Measurements from ENCODE around the gene ELOB.

The ELOB gene

GRCh38 chr16:2816751-2817339, 39.8 kb upstream of the ELOB start, which contains the start of gene PRSS21:
Gene PRSS21 (plus strand): TSS chr16:2817237. CDS start chr16:2817269, 32 bp downstream.
- peak; percentile 30; the same call in 1 of the 2 replicates for TF ChIP-seq CTCF (IDR thresholded peaks at IDR 0.05; ENCODE audit: low read length)
- no peak for TF ChIP-seq EZH2 (IDR thresholded peaks at IDR 0.05; ENCODE audit: borderline replicate concordance, low read length)
- Histone ChIP-seq H3K4me2 (ENCODE audit: low read length) (no peak within 1 kb of the TSS), H3F3A (ENCODE audit: insufficient read depth, low read length) (no peaks in the 10 kb centered on the region), H4K20me1 (ENCODE audit: insufficient read depth, low read length) (no peaks in the 10 kb centered on the region), H3K36me3 (ENCODE audit: insufficient read depth, low read length) (no peaks in the 10 kb centered on the region), H3K27ac (ENCODE audit: low read depth, low read length, poor library complexity, severe bottlenecking) (no peak within 1 kb of the TSS), H3K9me3 (ENCODE audit: low read length) (no peaks in the 10 kb centered on the region), H3K4me3 (ENCODE audit: low read depth, low read length, poor library complexity, severe bottlenecking) (no peak within 1 kb of the TSS), H3K27me3 (ENCODE audit: insufficient read depth, low read length) (peaks cover 6% of the 10 kb centered on the region; the same call in 1 of the 2 replicates), H2AFZ (ENCODE audit: low read length) (no peak within 1 kb of the TSS), H3K9me2 (ENCODE audit: low read depth, low read length) (no peaks in the 10 kb centered on the region), H3K9ac (ENCODE audit: low read length) (no peak within 1 kb of the TSS), H3K4me1 (ENCODE audit: insufficient read depth, low read length, severe bottlenecking) (no peaks in the 10 kb centered on the region), H3K79me2 (ENCODE audit: insufficient read depth, low read length) (no peaks in the 10 kb centered on the region)

GRCh38 chr16:2815299-2815771, 38.3 kb upstream of the ELOB start:
- TF ChIP-seq CTCF (IDR thresholded peaks at IDR 0.05; ENCODE audit: low read length) (no peak), EZH2 (IDR thresholded peaks at IDR 0.05; ENCODE audit: borderline replicate concordance, low read length) (no peak)
- Histone ChIP-seq H3K9me3 (ENCODE audit: low read length) (no peaks in the 10 kb centered on the region), H3K27ac (ENCODE audit: low read depth, low read length, poor library complexity, severe bottlenecking) (no peak overlapping the region), H3K27me3 (ENCODE audit: insufficient read depth, low read length) (0 out of 2 replicates have a peak, but pooled peaks cover 4% of the 10 kb centered on the region), H3F3A (ENCODE audit: insufficient read depth, low read length) (no peaks in the 10 kb centered on the region), H3K36me3 (ENCODE audit: insufficient read depth, low read length) (no peaks in the 10 kb centered on the region), H3K9me2 (ENCODE audit: low read depth, low read length) (no peaks in the 10 kb centered on the region), H4K20me1 (ENCODE audit: insufficient read depth, low read length) (no peaks in the 10 kb centered on the region), H3K79me2 (ENCODE audit: insufficient read depth, low read length) (no peaks in the 10 kb centered on the region), H3K4me3 (ENCODE audit: low read depth, low read length, poor library complexity, severe bottlenecking) (no peak overlapping the region), H2AFZ (ENCODE audit: low read length) (no peak overlapping the region), H3K9ac (ENCODE audit: low read length) (no peak overlapping the region), H3K4me2 (ENCODE audit: low read length) (no peak overlapping the region), H3K4me1 (ENCODE audit: insufficient read depth, low read length, severe bottlenecking) (no peaks in the 10 kb centered on the region)

GRCh38 chr16:2814551-2815298, 37.6 kb upstream of the ELOB start:
- Histone ChIP-seq H4K20me1 (ENCODE audit: insufficient read depth, low read length) (no peaks in the 10 kb centered on the region), H3K9ac (ENCODE audit: low read length) (no peak overlapping the region), H3K36me3 (ENCODE audit: insufficient read depth, low read length) (no peaks in the 10 kb centered on the region), H3K4me2 (ENCODE audit: low read length) (no peak overlapping the region), H3K27me3 (ENCODE audit: insufficient read depth, low read length) (0 out of 2 replicates have a peak, but pooled peaks cover 4% of the 10 kb centered on the region), H3K27ac (ENCODE audit: low read depth, low read length, poor library complexity, severe bottlenecking) (no peak overlapping the region), H3K9me3 (ENCODE audit: low read length) (no peaks in the 10 kb centered on the region), H3K9me2 (ENCODE audit: low read depth, low read length) (no peaks in the 10 kb centered on the region), H2AFZ (ENCODE audit: low read length) (no peak overlapping the region), H3K4me1 (ENCODE audit: insufficient read depth, low read length, severe bottlenecking) (no peaks in the 10 kb centered on the region), H3K79me2 (ENCODE audit: insufficient read depth, low read length) (no peaks in the 10 kb centered on the region), H3K4me3 (ENCODE audit: low read depth, low read length, poor library complexity, severe bottlenecking) (no peak overlapping the region), H3F3A (ENCODE audit: insufficient read depth, low read length) (no peaks in the 10 kb centered on the region)
- TF ChIP-seq EZH2 (IDR thresholded peaks at IDR 0.05; ENCODE audit: borderline replicate concordance, low read length) (no peak), CTCF (IDR thresholded peaks at IDR 0.05; ENCODE audit: low read length) (no peak)
